Central memory CD8-positive, alpha-beta T cell (primary cell): ENCODE results near the gene FGF12.
"Not testable (repeated sequence)": the region's sequence is repeated elsewhere in the genome, so short reads cannot be mapped to it uniquely, and the experiment has no call there.

Experiments
- ATAC-seq: fragments of 150-1000 bp; cut with Tn5 transposase; replicated peaks from 2 replicates; pipeline ENCODE4 v1.10.0; 2022; ENCODE audit warnings: mild to moderate bottlenecking, moderate FRiP score, moderate number of reproducible peaks; ENCODE audit not compliant: poor library complexity, severe bottlenecking; ENCODE audit errors: extremely low read depth
- DNase-seq, 2 donors: peaks; one replicate each; pipeline ENCODE4 v3.0.0; 2021; ENCODE audit warnings: low spot score in 2 of 2
- H3K27ac Mint-ChIP-seq: one replicate; pipeline ENCODE4 v1.8.0; 2022; ENCODE audit warnings: low read depth, mild to moderate bottlenecking, moderate library complexity, mixed read lengths
- H3K27me3 Mint-ChIP-seq: one replicate; pipeline ENCODE4 v1.8.0; 2022; ENCODE audit warnings: mixed read lengths
- H3K36me3 Mint-ChIP-seq: one replicate; pipeline ENCODE4 v1.8.0; 2022; ENCODE audit warnings: mild to moderate bottlenecking, moderate library complexity, mixed read lengths; ENCODE audit not compliant: insufficient read depth
- H3K4me1 Mint-ChIP-seq: one replicate; pipeline ENCODE4 v1.8.0; 2022; ENCODE audit warnings: mixed read lengths
- H3K4me3 Mint-ChIP-seq: one replicate; pipeline ENCODE4 v1.8.0; 2022; ENCODE audit warnings: mild to moderate bottlenecking, moderate library complexity, mixed read lengths
- H3K9me3 Mint-ChIP-seq: one replicate; pipeline ENCODE4 v1.8.0; 2022; ENCODE audit warnings: mixed read lengths

FGF12 gene

DNA sequence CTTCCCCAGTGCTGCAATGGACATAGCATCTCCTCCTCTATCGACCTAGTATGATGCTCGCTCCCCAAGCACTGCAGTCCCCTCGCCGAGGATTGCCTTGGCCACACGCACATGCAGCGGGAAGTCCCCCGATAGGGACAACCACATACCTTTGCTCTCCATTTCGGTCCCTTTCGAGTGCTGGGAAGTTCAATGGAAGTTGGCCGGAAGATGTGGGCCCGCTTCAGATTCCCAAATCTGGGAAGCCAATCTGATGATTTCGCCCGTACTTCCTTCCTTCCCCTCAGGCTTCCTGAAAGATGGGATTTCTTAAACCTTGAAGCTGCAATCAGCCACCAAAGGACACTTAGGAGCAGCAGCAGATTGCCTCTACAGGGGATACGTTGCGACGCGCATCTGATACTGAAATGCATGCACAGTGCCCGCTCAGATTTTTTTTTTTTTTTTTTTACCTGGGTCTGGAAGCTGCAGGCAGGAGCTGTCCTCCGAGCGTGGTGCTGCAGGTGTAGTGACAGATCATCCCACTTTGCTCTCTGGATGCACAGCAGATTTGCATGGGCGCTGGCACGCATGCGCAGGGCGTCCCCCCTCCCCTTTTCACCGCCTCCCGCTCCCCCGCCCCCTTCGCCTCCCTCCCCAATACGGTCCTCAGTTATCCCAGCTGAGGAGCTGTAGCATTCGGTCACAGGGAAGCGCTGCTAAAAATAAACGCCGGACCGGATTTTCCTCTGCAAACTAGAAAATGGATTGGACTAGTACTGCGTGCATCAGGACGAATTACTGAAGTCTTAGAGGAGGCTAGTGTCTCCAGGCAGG lies at the start of gene FGF12:
Gene FGF12 (minus strand): TSS at position 510 of the 816 bp plus-strand sequence.
- Mint-ChIP-seq H3K27ac (no peak within 1 kb of the TSS), H3K4me1 (no peaks in the 10 kb centered on the region), H3K9me3 (peaks cover 12% of the 10 kb centered on the region), H3K4me3 (no peak within 1 kb of the TSS), H3K27me3 (no peaks in the 10 kb centered on the region), H3K36me3 (no peaks in the 10 kb centered on the region)
- ATAC-seq (no peak), DNase-seq (no peak)

DNA sequence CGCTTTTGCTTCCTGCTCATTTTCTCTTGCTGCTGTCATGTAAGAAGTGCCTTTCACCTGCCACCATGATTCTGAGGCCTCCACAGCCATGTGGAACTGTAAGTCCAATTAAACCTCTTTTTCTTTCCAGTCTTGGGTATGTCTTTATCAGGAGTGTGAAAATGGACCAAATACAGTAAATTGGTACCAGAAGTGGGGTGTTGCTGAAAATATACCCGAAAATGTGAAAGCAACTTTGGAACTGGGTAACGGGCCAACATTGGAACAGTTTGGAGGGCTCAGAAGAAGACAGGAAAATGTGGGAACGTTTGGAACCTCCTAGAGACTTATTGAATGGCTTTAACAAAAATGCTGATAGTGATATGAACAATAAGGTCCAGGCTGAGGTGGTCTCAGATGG lies 47.0 kb upstream of the FGF12 start:
- Mint-ChIP-seq H3K9me3 (peaks cover 14% of the 10 kb centered on the region), H3K27ac (peak overlapping the region; percentile 20)
- not testable (repeated sequence) for H3K4me3 Mint-ChIP-seq, H3K4me1 Mint-ChIP-seq, DNase-seq, ATAC-seq, H3K36me3 Mint-ChIP-seq, H3K27me3 Mint-ChIP-seq

DNA sequence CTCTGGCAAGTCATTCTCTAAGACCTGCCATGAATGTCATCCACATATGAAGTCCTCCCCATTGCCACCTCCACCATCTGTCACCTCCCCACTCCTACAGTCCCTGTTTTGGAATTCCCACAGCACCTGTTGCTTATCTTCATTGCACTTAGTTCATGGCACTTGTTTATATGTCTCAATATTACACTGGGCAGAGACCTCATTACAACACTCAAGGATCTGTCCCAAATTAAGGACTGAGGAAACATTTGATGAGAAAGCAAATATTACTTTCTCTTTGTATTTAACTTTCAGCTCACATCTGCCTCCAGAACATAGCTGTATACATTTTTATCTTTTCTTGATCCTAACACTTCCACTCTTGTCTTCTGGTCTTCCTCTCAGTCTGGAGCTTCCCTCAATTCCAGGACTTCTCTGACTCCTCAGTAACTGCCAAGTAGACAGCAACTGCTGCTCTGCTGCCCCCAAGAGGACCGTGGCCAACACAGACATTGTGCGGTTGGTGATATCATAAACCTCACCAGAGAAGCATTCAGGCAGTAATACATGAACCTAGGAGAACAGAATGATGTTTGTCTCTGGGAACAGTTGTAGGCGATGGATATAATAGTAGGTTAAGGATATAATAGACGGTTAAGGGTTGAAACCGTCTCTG lies 45.0 kb upstream of the FGF12 start:
- no peak for ATAC-seq
- Mint-ChIP-seq H3K27me3 (no peaks in the 10 kb centered on the region), H3K36me3 (peaks cover 2% of the 10 kb centered on the region), H3K4me1 (no peaks in the 10 kb centered on the region), H3K27ac (no peak overlapping the region), H3K9me3 (peaks cover 14% of the 10 kb centered on the region), H3K4me3 (no peak overlapping the region)
- no peak for DNase-seq

- no peak for ATAC-seq
- no peak overlapping the region for H3K27ac Mint-ChIP-seq
- H3K27me3 Mint-ChIP-seq: no peaks in the 10 kb centered on the region
- no peaks in the 10 kb centered on the region for H3K4me1 Mint-ChIP-seq
- no peak overlapping the region for H3K4me3 Mint-ChIP-seq
- peaks cover 1% of the 10 kb centered on the region for H3K36me3 Mint-ChIP-seq
- DNase-seq: no peak
- peaks cover 18% of the 10 kb centered on the region for H3K9me3 Mint-ChIP-seq
Observed at GRCh38 chr3:192758654-192759053, 31.3 kb upstream of the FGF12 start.

DNA sequence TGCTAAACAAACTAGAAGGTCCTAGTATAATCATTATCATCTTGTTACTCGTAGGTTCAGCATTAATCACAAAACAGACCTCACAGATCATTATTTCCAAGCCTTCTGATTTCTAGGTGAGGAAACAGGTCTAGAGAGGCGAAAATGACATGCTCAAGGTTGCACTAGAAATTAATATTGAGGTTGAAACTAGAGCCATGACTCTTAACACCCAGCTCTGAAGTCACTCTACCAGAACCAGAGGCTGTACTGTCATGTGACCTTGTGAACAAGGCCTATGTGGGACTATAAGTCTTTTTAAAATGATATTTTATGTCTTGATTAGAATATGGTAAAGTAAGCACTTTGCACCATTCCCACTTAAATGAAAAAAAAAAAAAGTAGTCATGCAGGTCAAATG lies 23.8 kb upstream of the FGF12 start:
- peaks cover 3% of the 10 kb centered on the region for H3K36me3 Mint-ChIP-seq
- H3K9me3 Mint-ChIP-seq: peaks cover 20% of the 10 kb centered on the region
- no peak overlapping the region for H3K27ac Mint-ChIP-seq
- DNase-seq (no peak), ATAC-seq (no peak)
- H3K4me1 Mint-ChIP-seq: no peaks in the 10 kb centered on the region
- H3K27me3 Mint-ChIP-seq: no peaks in the 10 kb centered on the region
- H3K4me3 Mint-ChIP-seq: no peak overlapping the region

- no peak for DNase-seq
- peaks cover 3% of the 10 kb centered on the region for H3K36me3 Mint-ChIP-seq
- H3K9me3 Mint-ChIP-seq: peaks cover 16% of the 10 kb centered on the region
- ATAC-seq: no peak
- no peak overlapping the region for H3K27ac Mint-ChIP-seq
- no peak overlapping the region for H3K4me3 Mint-ChIP-seq
- no peaks in the 10 kb centered on the region for H3K4me1 Mint-ChIP-seq
- H3K27me3 Mint-ChIP-seq: no peaks in the 10 kb centered on the region
Observed at GRCh38 chr3:192750201-192750600, 22.9 kb upstream of the FGF12 start.

DNA sequence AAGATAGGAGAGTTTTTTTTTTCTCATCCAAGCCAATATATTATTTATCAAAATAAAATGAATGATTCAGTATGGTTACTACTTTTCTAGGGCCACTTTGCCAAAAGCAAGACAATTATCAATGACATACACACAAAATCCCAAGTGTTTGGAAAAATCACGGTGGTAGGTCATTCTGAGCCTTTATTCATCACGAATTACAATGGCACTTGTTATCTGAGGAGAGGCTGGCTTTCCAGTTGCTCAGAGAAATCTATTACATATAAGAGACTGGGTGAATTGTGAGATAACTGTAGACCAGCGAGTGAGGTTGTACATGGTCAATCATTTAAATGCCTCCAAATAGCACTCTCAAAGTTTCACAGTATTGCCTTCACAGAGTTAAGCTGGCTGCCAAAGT lies 20.4 kb upstream of the FGF12 start:
- DNase-seq (no peak), ATAC-seq (no peak)
- no peaks in the 10 kb centered on the region for H3K27me3 Mint-ChIP-seq
- H3K4me3 Mint-ChIP-seq: no peak overlapping the region
- H3K9me3 Mint-ChIP-seq: peaks cover 16% of the 10 kb centered on the region
- H3K27ac Mint-ChIP-seq: no peak overlapping the region
- no peaks in the 10 kb centered on the region for H3K36me3 Mint-ChIP-seq
- H3K4me1 Mint-ChIP-seq: no peaks in the 10 kb centered on the region

GRCh38 chr3:192747145-192747544 lies 19.8 kb upstream of the FGF12 start:
- no peak overlapping the region for H3K4me3 Mint-ChIP-seq
- peaks cover 16% of the 10 kb centered on the region for H3K9me3 Mint-ChIP-seq
- DNase-seq (no peak), ATAC-seq (no peak)
- no peaks in the 10 kb centered on the region for H3K27me3 Mint-ChIP-seq
- no peak overlapping the region for H3K27ac Mint-ChIP-seq
- no peaks in the 10 kb centered on the region for H3K4me1 Mint-ChIP-seq
- H3K36me3 Mint-ChIP-seq: no peaks in the 10 kb centered on the region

- no peak overlapping the region for H3K27ac Mint-ChIP-seq
- no peaks in the 10 kb centered on the region for H3K36me3 Mint-ChIP-seq
- no peaks in the 10 kb centered on the region for H3K4me1 Mint-ChIP-seq
- ATAC-seq (no peak), DNase-seq (no peak)
- no peak overlapping the region for H3K4me3 Mint-ChIP-seq
- H3K27me3 Mint-ChIP-seq: no peaks in the 10 kb centered on the region
- peaks cover 12% of the 10 kb centered on the region for H3K9me3 Mint-ChIP-seq
Observed at GRCh38 chr3:192745150-192745549, 17.8 kb upstream of the FGF12 start.

DNA sequence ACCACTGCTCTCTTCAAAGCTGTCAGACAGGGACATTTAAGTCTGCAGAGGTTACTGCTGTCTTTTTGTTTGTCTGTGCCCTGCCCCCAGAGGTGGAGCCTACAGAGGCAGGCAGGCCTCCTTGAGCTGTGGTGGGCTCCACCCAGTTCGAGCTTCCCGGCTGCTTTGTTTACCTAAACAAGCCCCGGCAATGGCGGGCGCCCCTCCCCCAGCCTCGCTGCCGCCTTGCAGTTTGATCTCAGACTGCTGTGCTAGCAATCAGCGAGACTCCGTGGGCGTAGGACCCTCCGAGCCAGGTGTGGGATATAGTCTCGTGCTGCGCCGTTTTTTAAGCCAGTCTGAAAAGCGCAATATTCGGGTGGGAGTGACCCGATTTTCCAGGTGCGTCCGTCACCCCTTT lies 17.3 kb upstream of the FGF12 start:
- not testable (repeated sequence) for ATAC-seq, H3K27me3 Mint-ChIP-seq, H3K4me1 Mint-ChIP-seq, H3K27ac Mint-ChIP-seq, H3K4me3 Mint-ChIP-seq, H3K36me3 Mint-ChIP-seq, DNase-seq
- H3K9me3 Mint-ChIP-seq: peaks cover 10% of the 10 kb centered on the region

DNA sequence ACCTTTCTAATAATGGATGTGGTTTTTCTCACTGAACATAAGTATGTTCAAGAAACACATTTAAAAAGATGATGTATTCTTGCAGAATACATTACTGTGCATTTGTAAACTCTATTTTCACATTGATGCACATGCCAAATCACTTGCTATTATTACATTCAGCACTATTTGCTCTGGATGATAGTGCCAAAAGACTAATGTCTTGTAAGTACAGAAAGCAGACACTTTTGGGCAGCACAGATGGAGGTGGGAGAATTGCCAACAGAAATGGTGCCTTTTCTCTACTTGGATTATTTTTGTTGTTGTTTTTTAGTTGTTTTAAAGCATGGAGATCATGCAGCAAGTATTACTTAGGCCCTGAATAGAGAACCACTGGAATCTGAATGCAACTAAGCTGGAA lies 10.2 kb upstream of the FGF12 start:
- Mint-ChIP-seq H3K9me3 (peaks cover 5% of the 10 kb centered on the region), H3K27me3 (no peaks in the 10 kb centered on the region), H3K4me3 (no peak overlapping the region), H3K36me3 (no peaks in the 10 kb centered on the region), H3K4me1 (no peaks in the 10 kb centered on the region), H3K27ac (no peak overlapping the region)
- ATAC-seq (no peak), DNase-seq (no peak)

DNA sequence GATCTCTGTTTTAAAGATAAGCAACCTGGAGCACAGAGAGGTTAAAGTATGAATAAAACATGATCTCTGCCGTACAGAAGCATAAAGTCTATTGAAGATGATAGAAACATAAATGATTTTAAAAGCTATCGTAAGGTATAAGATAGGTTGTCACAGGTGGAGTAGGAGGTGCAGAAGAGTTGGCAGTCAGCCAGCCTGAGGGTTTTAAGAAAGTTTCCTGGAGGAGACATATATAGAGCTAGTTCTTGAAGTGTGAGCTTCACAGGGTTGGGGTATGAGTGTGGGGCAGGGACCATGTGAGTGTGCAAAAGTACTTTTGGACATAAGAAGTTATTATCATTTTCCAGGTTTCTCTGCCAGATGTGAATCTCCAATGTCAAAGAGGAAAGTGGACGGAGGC lies 3.9 kb upstream of the FGF12 start:
- Mint-ChIP-seq H3K4me3 (no peak overlapping the region), H3K27ac (no peak overlapping the region), H3K9me3 (peaks cover 6% of the 10 kb centered on the region), H3K36me3 (no peaks in the 10 kb centered on the region), H3K27me3 (no peaks in the 10 kb centered on the region), H3K4me1 (no peaks in the 10 kb centered on the region)
- no peak for ATAC-seq
- no peak for DNase-seq

DNA sequence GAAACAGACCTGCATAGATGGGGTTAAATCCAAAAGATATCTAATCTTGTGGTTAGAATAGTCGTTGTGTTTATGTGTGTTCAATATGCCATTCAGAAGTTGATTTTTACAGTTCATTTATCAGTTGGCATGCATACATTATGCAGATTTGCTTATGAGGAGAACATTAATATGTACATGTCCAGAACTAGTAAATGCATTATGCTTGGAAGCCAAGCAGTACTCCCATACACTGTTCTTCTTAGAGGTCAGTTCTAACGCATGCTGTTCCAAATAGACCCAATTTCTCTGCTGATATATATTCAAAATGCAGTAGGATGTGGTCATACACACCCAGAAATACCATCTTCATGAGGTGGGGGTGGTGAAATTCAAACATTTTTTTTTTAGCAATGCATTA lies 956 bp downstream of the FGF12 start:
- DNase-seq: no peak
- Mint-ChIP-seq H3K4me3 (no peak overlapping the region), H3K4me1 (no peaks in the 10 kb centered on the region), H3K27ac (no peak overlapping the region), H3K36me3 (no peaks in the 10 kb centered on the region), H3K9me3 (peaks cover 11% of the 10 kb centered on the region), H3K27me3 (no peaks in the 10 kb centered on the region)
- ATAC-seq: no peak
